GM21717 (cell line): Measurements from ENCODE around the gene PRCD.

Source experiments
- ATAC-seq: cut with Tn5 transposase; IDR thresholded peaks from one replicate; pipeline ENCODE4 v1.9.1; 2021; ENCODE audit warnings: mild to moderate bottlenecking, moderate library complexity; ENCODE audit not compliant: unreplicated experiment

Gene PRCD

GRCh38 chr17:76568811-76569221 is 29.0 kb downstream of the PRCD start:
- ATAC-seq = no peak

GRCh38 chr17:76569607-76570279 is 29.9 kb downstream of the PRCD start:
- ATAC-seq = no peak

GRCh38 chr17:76570457-76570856 is 30.6 kb downstream of the PRCD start:
- no peak for ATAC-seq

GRCh38 chr17:76570877-76571471 is 31.1 kb downstream of the PRCD start:
- ATAC-seq = no peak

GRCh38 chr17:76572201-76572910 is 32.5 kb downstream of the PRCD start:
- ATAC-seq = no peak

- ATAC-seq = no peak
These were observed 33.3 kb downstream of the PRCD start for GRCh38 chr17:76573096-76573495.

GRCh38 chr17:76574166-76574565 is 34.3 kb downstream of the PRCD start:
- ATAC-seq = no peak

GRCh38 chr17:76575570-76575969 is 35.7 kb downstream of the PRCD start:
- no peak for ATAC-seq

- no peak for ATAC-seq
These were observed 36.3 kb downstream of the PRCD start for GRCh38 chr17:76576189-76576588.

GRCh38 chr17:76577876-76578275 is 38.0 kb downstream of the PRCD start:
- ATAC-seq = no peak

GRCh38 chr17:76578376-76578775 is 38.5 kb downstream of the PRCD start:
- ATAC-seq = no peak

GRCh38 chr17:76579281-76579680 is 39.4 kb downstream of the PRCD start:
- ATAC-seq = no peak

GRCh38 chr17:76581515-76581914 is 41.7 kb downstream of the PRCD start:
- ATAC-seq = no peak

GRCh38 chr17:76582660-76583059 is 42.8 kb downstream of the PRCD start:
- ATAC-seq = no peak

GRCh38 chr17:76584427-76585032 is 44.7 kb downstream of the PRCD start:
- no peak for ATAC-seq

GRCh38 chr17:76585033-76585648 is 45.3 kb downstream of the PRCD start:
- no peak for ATAC-seq

GRCh38 chr17:76585649-76586593 is 46.1 kb downstream of the PRCD start, which contains the start of gene ST6GALNAC2:
TSS of gene ST6GALNAC2 (minus strand) at chr17:76585860. CDS start at chr17:76585808, 52 bp downstream.
- no peak for ATAC-seq

GRCh38 chr17:76586741-76587487 is 47.1 kb downstream of the PRCD start:
- ATAC-seq = no peak

GRCh38 chr17:76588182-76588581 is 48.3 kb downstream of the PRCD start:
- no peak for ATAC-seq
